Measurements from ENCODE around the gene BLOC1S6. TPM values are rescaled to one million over a fixed set of nuclear protein-coding genes. Genes with fewer than 3 reads are reported as not detected.
A peak's percentile ranks its signal among the peaks of the same experiment; 100 is the strongest.

BLOC1S6 gene
- total RNA-seq, 3 donors from 2014 or later: 21.3 to 39.6 (median 30.0) TPM

GRCh38 chr15:45555934-45556608, 31.1 kb upstream of the BLOC1S6 start:
- ATAC-seq (no peak), DNase-seq (no peak)
- no peak for TF ChIP-seq CTCF (IDR thresholded peaks at IDR 0.05)
- Histone ChIP-seq H3K9me3 (no peaks in the 10 kb centered on the region), H3K36me3 (ENCODE audit: low read depth) (no peaks in the 10 kb centered on the region), H3K4me1 (ENCODE audit: low read depth) (no peaks in the 10 kb centered on the region), H3K4me3 (no peak overlapping the region)
- intact Hi-C loops (cut with DNase I, micrococcal nuclease): no loop called here

GRCh38 chr15:45572617-45573016, 14.6 kb upstream of the BLOC1S6 start:
- DNase-seq: no peak
- no peaks in the 10 kb centered on the region for H3K4me1 ChIP-seq (ENCODE audit: low read depth)
- H3K4me3 ChIP-seq: no peak overlapping the region
- H3K36me3 ChIP-seq (ENCODE audit: low read depth): no peaks in the 10 kb centered on the region
- ATAC-seq: no peak
- no peak for TF ChIP-seq CTCF (IDR thresholded peaks at IDR 0.05)
- intact Hi-C loops (cut with DNase I, micrococcal nuclease): no loop called here
- no peaks in the 10 kb centered on the region for H3K9me3 ChIP-seq

- Histone ChIP-seq H3K9me3 (no peaks in the 10 kb centered on the region), H3K4me3 (no peak overlapping the region), H3K4me1 (ENCODE audit: low read depth) (no peaks in the 10 kb centered on the region), H3K36me3 (ENCODE audit: low read depth) (no peaks in the 10 kb centered on the region)
- intact Hi-C loops (cut with DNase I, micrococcal nuclease): no loop called here
- TF ChIP-seq CTCF (IDR thresholded peaks at IDR 0.05): no peak
- peak; percentile 44 for ATAC-seq
- DNase-seq: peak in 2 of 3 donors; percentile 35 to 39
These were observed 13.1 kb upstream of the BLOC1S6 start for GRCh38 chr15:45573961-45574629.

DNA sequence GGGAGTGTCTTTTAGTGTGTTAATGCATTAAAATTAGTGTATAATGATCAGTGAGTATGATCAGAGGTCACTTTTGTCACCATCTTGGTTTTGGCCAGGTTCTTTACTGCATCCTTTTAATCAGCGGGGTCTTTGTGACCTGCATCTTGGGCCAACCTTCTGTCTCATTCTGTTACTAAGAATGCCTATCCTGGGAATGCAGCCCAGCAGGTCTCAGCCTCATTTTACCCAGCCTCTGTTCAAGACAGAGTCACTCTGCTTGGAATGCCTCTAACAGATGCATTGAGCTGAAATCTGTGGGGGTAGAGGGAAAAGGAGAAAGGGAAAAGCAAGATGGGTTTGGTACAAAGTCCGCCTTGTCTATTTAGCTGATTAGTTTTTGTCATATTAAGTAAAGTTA, 5.3 kb upstream of the BLOC1S6 start:
- no peak for ATAC-seq
- H3K4me3 ChIP-seq: no peak overlapping the region
- peaks cover 4% of the 10 kb centered on the region for H3K36me3 ChIP-seq (ENCODE audit: low read depth)
- peaks cover 11% of the 10 kb centered on the region for H3K4me1 ChIP-seq (ENCODE audit: low read depth)
- intact Hi-C loops (cut with DNase I, micrococcal nuclease): no loop called here
- TF ChIP-seq CTCF (IDR thresholded peaks at IDR 0.05): no peak
- no peak for DNase-seq
- H3K9me3 ChIP-seq: no peaks in the 10 kb centered on the region

DNA sequence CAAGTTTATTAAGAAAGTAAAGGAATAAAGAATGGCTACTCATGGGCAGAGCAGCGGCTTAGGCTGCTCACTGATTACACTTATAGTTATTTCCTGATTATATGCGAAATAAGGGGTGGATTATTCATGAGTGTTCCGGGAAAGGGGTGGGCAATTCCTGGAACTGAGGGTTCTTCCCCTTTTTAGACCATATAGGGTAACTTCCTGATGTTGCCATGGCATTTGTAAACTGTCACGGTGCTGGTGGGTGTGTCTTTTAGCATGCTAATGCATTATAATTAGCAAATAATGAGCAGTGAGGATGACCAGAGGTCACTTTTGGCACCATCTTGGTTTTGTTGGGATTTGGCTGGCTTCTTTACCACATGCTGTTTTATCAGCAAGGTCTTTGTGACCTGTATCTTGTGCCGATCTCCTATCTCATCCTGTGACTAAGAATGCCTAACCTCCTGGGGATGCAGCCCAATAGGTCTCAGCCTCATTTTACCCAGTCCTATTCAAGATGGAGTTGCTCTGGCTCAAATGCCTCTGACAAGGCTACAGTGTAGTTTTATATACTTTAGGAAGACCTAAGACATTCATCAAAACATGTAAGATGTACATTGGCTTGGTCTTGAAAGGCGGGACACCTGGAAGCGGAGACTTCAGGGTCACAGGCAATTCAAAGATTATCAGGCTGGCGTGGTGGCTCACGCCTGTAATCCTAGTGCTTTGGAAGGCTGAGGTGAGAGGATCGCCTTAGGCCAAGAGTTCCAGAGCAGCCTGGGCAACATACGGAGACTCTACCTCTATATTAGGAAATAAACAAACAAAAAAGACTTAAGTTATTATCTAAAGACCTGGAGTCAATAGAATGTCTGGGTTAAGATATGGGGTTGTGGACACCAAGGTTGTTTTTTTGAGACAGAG, 3.2 kb upstream of the BLOC1S6 start:
- Histone ChIP-seq H3K36me3 (ENCODE audit: low read depth) (peaks cover 5% of the 10 kb centered on the region), H3K4me3 (no peak overlapping the region), H3K4me1 (ENCODE audit: low read depth) (peaks cover 21% of the 10 kb centered on the region), H3K9me3 (no peaks in the 10 kb centered on the region)
- intact Hi-C loops (cut with DNase I, micrococcal nuclease): no loop called here
- no peak for TF ChIP-seq CTCF (IDR thresholded peaks at IDR 0.05)
- DNase-seq (no peak), ATAC-seq (no peak)
